ENCODE data around the gene MYL6B.
"Not testable (repeated sequence)": the region's sequence is repeated elsewhere in the genome, so short reads cannot be mapped to it uniquely, and the experiment has no call there.

The MYL6B gene

GRCh38 chr12:56190695-56191155, 38.3 kb downstream of the MYL6B start:
- DNase-seq (ENCODE audit: low spot score in 2 of 2) (no peak), ATAC-seq (ENCODE audit: low read depth) (no peak)
- peak overlapping the region; percentile 93 for H3K4me3 Mint-ChIP-seq
- no peaks in the 10 kb centered on the region for H3K27me3 Mint-ChIP-seq
- H3K27ac Mint-ChIP-seq, result peak overlapping the region; percentile 98
- peaks cover 41% of the 10 kb centered on the region for H3K4me1 Mint-ChIP-seq
- H3K36me3 Mint-ChIP-seq, result peaks cover 4% of the 10 kb centered on the region
- no peaks in the 10 kb centered on the region for H3K9me3 Mint-ChIP-seq

- no peak overlapping the region for H3K4me3 Mint-ChIP-seq
- peaks cover 35% of the 10 kb centered on the region for H3K4me1 Mint-ChIP-seq
- H3K9me3 Mint-ChIP-seq, result no peaks in the 10 kb centered on the region
- peak overlapping the region; percentile 70 for H3K27ac Mint-ChIP-seq
- no peaks in the 10 kb centered on the region for H3K27me3 Mint-ChIP-seq
- ATAC-seq (ENCODE audit: low read depth) (no peak), DNase-seq (ENCODE audit: low spot score in 2 of 2) (no peak)
- no peaks in the 10 kb centered on the region for H3K36me3 Mint-ChIP-seq
Observed at GRCh38 chr12:56192582-56192981, 40.2 kb downstream of the MYL6B start.

GRCh38 chr12:56193025-56193578, 40.7 kb downstream of the MYL6B start:
- Mint-ChIP-seq H3K27me3 (no peaks in the 10 kb centered on the region), H3K36me3 (no peaks in the 10 kb centered on the region), H3K27ac (peak overlapping the region; percentile 70), H3K9me3 (no peaks in the 10 kb centered on the region), H3K4me1 (peaks cover 31% of the 10 kb centered on the region), H3K4me3 (no peak overlapping the region)
- ATAC-seq (ENCODE audit: low read depth), result peak; percentile 15
- DNase-seq (ENCODE audit: low spot score in 2 of 2), result peak; percentile 72 to 77

- not testable (repeated sequence) for H3K4me3 Mint-ChIP-seq; H3K27me3 Mint-ChIP-seq; H3K9me3 Mint-ChIP-seq; ATAC-seq (ENCODE audit: low read depth); DNase-seq (ENCODE audit: low spot score in 2 of 2); H3K36me3 Mint-ChIP-seq; H3K27ac Mint-ChIP-seq
- peaks cover 15% of the 10 kb centered on the region for H3K4me1 Mint-ChIP-seq
Observed at GRCh38 chr12:56196818-56197550, 44.6 kb downstream of the MYL6B start.

GRCh38 chr12:56197921-56198635, 45.7 kb downstream of the MYL6B start:
- no peak overlapping the region for H3K27ac Mint-ChIP-seq
- H3K9me3 Mint-ChIP-seq, result no peaks in the 10 kb centered on the region
- no peaks in the 10 kb centered on the region for H3K36me3 Mint-ChIP-seq
- H3K4me1 Mint-ChIP-seq, result peaks cover 12% of the 10 kb centered on the region
- no peak overlapping the region for H3K4me3 Mint-ChIP-seq
- H3K27me3 Mint-ChIP-seq, result no peaks in the 10 kb centered on the region
- ATAC-seq (ENCODE audit: low read depth) (no peak), DNase-seq (ENCODE audit: low spot score in 2 of 2) (no peak)

- no peak overlapping the region for H3K27ac Mint-ChIP-seq
- no peaks in the 10 kb centered on the region for H3K9me3 Mint-ChIP-seq
- no peak overlapping the region for H3K4me3 Mint-ChIP-seq
- ATAC-seq (ENCODE audit: low read depth) (no peak), DNase-seq (ENCODE audit: low spot score in 2 of 2) (no peak)
- no peaks in the 10 kb centered on the region for H3K36me3 Mint-ChIP-seq
- H3K27me3 Mint-ChIP-seq, result no peaks in the 10 kb centered on the region
- H3K4me1 Mint-ChIP-seq, result peaks cover 7% of the 10 kb centered on the region
Observed at GRCh38 chr12:56198836-56199235, 46.4 kb downstream of the MYL6B start.

- Mint-ChIP-seq H3K4me1 (peaks cover 20% of the 10 kb centered on the region), H3K4me3 (no peak overlapping the region), H3K27me3 (no peaks in the 10 kb centered on the region), H3K9me3 (no peaks in the 10 kb centered on the region), H3K27ac (peak overlapping the region; percentile 80), H3K36me3 (peaks cover 11% of the 10 kb centered on the region)
- DNase-seq (ENCODE audit: low spot score in 2 of 2), result no peak
- no peak for ATAC-seq (ENCODE audit: low read depth)
Observed at GRCh38 chr12:56202366-56202765, 50.0 kb downstream of the MYL6B start.

- no peaks in the 10 kb centered on the region for H3K9me3 Mint-ChIP-seq
- H3K27me3 Mint-ChIP-seq, result no peaks in the 10 kb centered on the region
- ATAC-seq (ENCODE audit: low read depth) (no peak), DNase-seq (ENCODE audit: low spot score in 2 of 2) (no peak)
- H3K36me3 Mint-ChIP-seq, result peaks cover 15% of the 10 kb centered on the region
- no peak overlapping the region for H3K4me3 Mint-ChIP-seq
- peaks cover 22% of the 10 kb centered on the region for H3K4me1 Mint-ChIP-seq
- H3K27ac Mint-ChIP-seq, result peak overlapping the region; percentile 80
Observed at GRCh38 chr12:56202838-56203237, 50.5 kb downstream of the MYL6B start.

GRCh38 chr12:56204275-56204674, 51.9 kb downstream of the MYL6B start:
- no peaks in the 10 kb centered on the region for H3K9me3 Mint-ChIP-seq
- H3K27me3 Mint-ChIP-seq, result no peaks in the 10 kb centered on the region
- no peak for ATAC-seq (ENCODE audit: low read depth)
- H3K27ac Mint-ChIP-seq, result peak overlapping the region; percentile 93
- peaks cover 20% of the 10 kb centered on the region for H3K36me3 Mint-ChIP-seq
- no peak overlapping the region for H3K4me3 Mint-ChIP-seq
- no peak for DNase-seq (ENCODE audit: low spot score in 2 of 2)
- peaks cover 25% of the 10 kb centered on the region for H3K4me1 Mint-ChIP-seq

- peaks cover 24% of the 10 kb centered on the region for H3K36me3 Mint-ChIP-seq
Observed at GRCh38 chr12:56205445-56205844, 53.1 kb downstream of the MYL6B start.

GRCh38 chr12:56206452-56207166, 54.2 kb downstream of the MYL6B start:
- DNase-seq (ENCODE audit: low spot score in 2 of 2), result peak in 1 of 2 donors; percentile 40
- Mint-ChIP-seq H3K4me1 (peaks cover 25% of the 10 kb centered on the region), H3K4me3 (no peak overlapping the region), H3K27ac (peak overlapping the region; percentile 93), H3K36me3 (peaks cover 29% of the 10 kb centered on the region), H3K27me3 (no peaks in the 10 kb centered on the region), H3K9me3 (no peaks in the 10 kb centered on the region)
- ATAC-seq (ENCODE audit: low read depth), result peak; percentile 21

More at GRCh38 chr12:56205445-56205844, 53.1 kb downstream of the MYL6B start:
- H3K27ac Mint-ChIP-seq, result peak overlapping the region; percentile 93
- DNase-seq (ENCODE audit: low spot score in 2 of 2) (no peak), ATAC-seq (ENCODE audit: low read depth) (no peak)
- H3K4me3 Mint-ChIP-seq, result no peak overlapping the region
- H3K9me3 Mint-ChIP-seq, result no peaks in the 10 kb centered on the region
- peaks cover 25% of the 10 kb centered on the region for H3K4me1 Mint-ChIP-seq
- no peaks in the 10 kb centered on the region for H3K27me3 Mint-ChIP-seq

Measured in memory B cell (primary cell).